Hindlimb muscle (tissue), 1 donor: ENCODE measurements around the gene PHF21A. TPM values are rescaled to one million over a fixed set of nuclear protein-coding genes. Genes with fewer than 3 reads are reported as not detected.
"Not testable (repeated sequence)": the region's sequence is repeated elsewhere in the genome, so short reads cannot be mapped to it uniquely, and the experiment has no call there.

ENCODE experiments used
- DNase-seq: peaks from one replicate; pipeline ENCODE4 v3.0.0-alpha.2; 2013
- polyA plus RNA-seq: library from polyadenylated mRNA; unstranded; fragments of 120-200 nt; gene quantifications from one replicate; pipeline ENCODE4 v1.2.1, GENCODE V29; 2013; ENCODE audit not compliant: insufficient read length

The PHF21A gene
- polyA plus RNA-seq, 1 donor = 37.4 TPM

GRCh38 chr11:46034041-46034440, 87.2 kb downstream of the PHF21A start:
- DNase-seq = no peak

- DNase-seq = no peak
These were observed 94.5 kb downstream of the PHF21A start for GRCh38 chr11:46026606-46027293.

- DNase-seq = no peak
These were observed 101.1 kb downstream of the PHF21A start for GRCh38 chr11:46020084-46020599.

- DNase-seq = no peak
These were observed 102.6 kb downstream of the PHF21A start for GRCh38 chr11:46018651-46019050.

GRCh38 chr11:46017341-46017740, 103.9 kb downstream of the PHF21A start:
- no peak for DNase-seq

- no peak for DNase-seq
These were observed 105.3 kb downstream of the PHF21A start for GRCh38 chr11:46015941-46016340.

- not testable (repeated sequence) for DNase-seq
These were observed 107.1 kb downstream of the PHF21A start for GRCh38 chr11:46014168-46014567.

GRCh38 chr11:46012185-46012584, 109.1 kb downstream of the PHF21A start:
- no peak for DNase-seq

GRCh38 chr11:46010100-46010499, 111.2 kb downstream of the PHF21A start:
- no peak for DNase-seq

GRCh38 chr11:46009647-46010046, 111.6 kb downstream of the PHF21A start:
- DNase-seq = no peak

GRCh38 chr11:46006418-46007070, 114.7 kb downstream of the PHF21A start:
- peak; percentile 60 for DNase-seq

GRCh38 chr11:46003572-46003971, 117.7 kb downstream of the PHF21A start:
- peak; percentile 28 for DNase-seq

GRCh38 chr11:46002189-46002588, 119.1 kb downstream of the PHF21A start:
- DNase-seq = no peak

- DNase-seq = no peak
These were observed 119.8 kb downstream of the PHF21A start for GRCh38 chr11:46001448-46001914.

GRCh38 chr11:45997599-45997998, 123.7 kb downstream of the PHF21A start:
- no peak for DNase-seq

- DNase-seq = no peak
These were observed 125.9 kb downstream of the PHF21A start for GRCh38 chr11:45995342-45995734.

- no peak for DNase-seq
These were observed 126.6 kb downstream of the PHF21A start for GRCh38 chr11:45994371-45995341.

- peak; percentile 70 for DNase-seq
These were observed 127.7 kb downstream of the PHF21A start for GRCh38 chr11:45993531-45994001.

GRCh38 chr11:45988921-45989320, 132.3 kb downstream of the PHF21A start:
- no peak for DNase-seq

- no peak for DNase-seq
These were observed 136.0 kb downstream of the PHF21A start for GRCh38 chr11:45985212-45985611.

- DNase-seq = no peak
These were observed 137.1 kb downstream of the PHF21A start for GRCh38 chr11:45984192-45984591.

- no peak for DNase-seq
These were observed 137.8 kb downstream of the PHF21A start for GRCh38 chr11:45983471-45983845.
